Tibial nerve (tissue), 4 donors: ENCODE data around the gene LRRN2. TPM values are rescaled to one million over a fixed set of nuclear protein-coding genes. Genes with fewer than 3 reads are reported as not detected.
A peak's percentile ranks its signal among the peaks of the same experiment; 100 is the strongest.

Source experiments
- DNase-seq, 2 donors: peaks; one replicate each; pipeline ENCODE4 v3.0.0-alpha.2; 2019; ENCODE audit warnings: low spot score in 2 of 2
- H3K27ac ChIP-seq, 4 donors: fragments of 200-600 bp; sonication (generic) in 3 of 4; one replicate each; pipeline ENCODE4 v1.5.1; 2017 to 2019; ENCODE audit warnings: mild to moderate bottlenecking in 1 of 4
- H3K27me3 ChIP-seq, 2 donors: fragments of 200-600 bp; sonication (generic) in 1 of 2; one replicate each; pipeline versions ENCODE4 v1.5.1 to v1.6.0; 2017 to 2019
- H3K36me3 ChIP-seq, 3 donors: fragments of 200-600 bp; sonication (generic); one replicate each; pipeline ENCODE4 v1.5.1; 2018 to 2019
- H3K4me1 ChIP-seq, 4 donors: fragments of 200-600 bp; sonication (generic) in 3 of 4; one replicate each; pipeline ENCODE4 v1.5.1; 2017 to 2019
- H3K4me3 ChIP-seq, 4 donors: fragments of 200-600 bp; sonication (generic) in 3 of 4; one replicate each; pipeline ENCODE4 v1.5.1; 2017 to 2019; ENCODE audit warnings: mild to moderate bottlenecking in 1 of 4, moderate library complexity in 1 of 4
- H3K9me3 ChIP-seq, 4 donors: fragments of 200-600 bp; sonication (generic) in 3 of 4; one replicate each; pipeline ENCODE4 v1.5.1; 2017 to 2019
- CTCF ChIP-seq, 5 experiments: fragments of 200-600 bp in 3 of 5; fragments of 450-650 bp in 2 of 5; sonication (generic) in 3 of 5; IDR thresholded peaks; one replicate each; pipeline ENCODE4 v1.5.1; 2016 to 2019; ENCODE audit warnings: antibody characterized with exemption in 5 of 5, mild to moderate bottlenecking in 3 of 5, moderate library complexity in 2 of 5
- EP300 ChIP-seq, 2 donors: sonication (generic); formaldehyde crosslinking; IDR thresholded peaks; one replicate each; pipeline ENCODE4 v1.6.1; 2017; ENCODE audit warnings: antibody characterized with exemption in 2 of 2, mild to moderate bottlenecking in 1 of 2
- POLR2A ChIP-seq, 2 donors: fragments of 450-650 bp; IDR thresholded peaks; one replicate each; pipeline ENCODE4 v1.6.1; 2017; ENCODE audit warnings: antibody characterized with exemption in 2 of 2, mild to moderate bottlenecking in 2 of 2, moderate library complexity in 2 of 2
- WGBS, 2 donors: methylation state at CpG; one replicate each; pipeline ENCODE4 v1.1.5; 2018; 5-methylcytosine and 5-hydroxymethylcytosine counted together
- total RNA-seq, 4 donors: library from RNA; depleted of rRNA; stranded (reverse); fragments of >200 nt; gene quantifications; one replicate each; pipeline ENCODE4 v1.1.0, GENCODE V29; 2016

LRRN2 gene
- 10 to 100 TPM in 3 of 4 donors, 1 to 10 TPM in 1; 3.6 to 22.9 (median 14.5) TPM for total RNA-seq

- TF ChIP-seq CTCF (IDR thresholded peaks at IDR 0.05) = no peak
- TF ChIP-seq EP300 (IDR thresholded peaks at IDR 0.05) = no peak
- TF ChIP-seq POLR2A (IDR thresholded peaks at IDR 0.05) = no peak
- Histone ChIP-seq H3K36me3 (no peaks in the 10 kb centered on the region), H3K4me3 (peak within 1 kb of the TSS; percentile 31 to 57 (median 40)), H3K4me1 (peaks cover 0 to 29% (median 2%) of the 10 kb centered on the region in 4 donors), H3K9me3 (no peaks in the 10 kb centered on the region), H3K27me3 (peaks cover 0 to 40% of the 10 kb centered on the region in 2 donors), H3K27ac (peak within 1 kb of the TSS in 2 of 4 donors; percentile 5 to 24)
- WGBS, 2 donors = 3 to 5% methylated on average over 4 to 45 of the region's 84 CpGs
- DNase-seq = no peak
These were observed at the start of gene LRRN2 for GRCh38 chr1:204685236-204686006. LRRN2 (minus strand) TSS chr1:204685738; CDS start chr1:204619992, 65,746 bp downstream.

GRCh38 chr1:204735042-204735441 is 49.5 kb upstream of the LRRN2 start:
- H3K4me1 ChIP-seq = no peaks in the 10 kb centered on the region

GRCh38 chr1:204733869-204734596 is 48.5 kb upstream of the LRRN2 start:
- TF ChIP-seq EP300 (IDR thresholded peaks at IDR 0.05) = no peak
- TF ChIP-seq POLR2A (IDR thresholded peaks at IDR 0.05) = no peak
- no peak for TF ChIP-seq CTCF (IDR thresholded peaks at IDR 0.05)
- 76 to 83% methylated on average over 12 of the region's 12 CpGs for WGBS, 2 donors

More at GRCh38 chr1:204735042-204735441, 49.5 kb upstream of the LRRN2 start:
- Histone ChIP-seq H3K27ac (no peak overlapping the region), H3K4me3 (no peak overlapping the region), H3K9me3 (peaks cover 0 to 23% (median 9%) of the 10 kb centered on the region in 4 donors), H3K36me3 (no peaks in the 10 kb centered on the region), H3K27me3 (peaks cover 0 to 32% of the 10 kb centered on the region in 2 donors)
- TF ChIP-seq POLR2A (IDR thresholded peaks at IDR 0.05) = no peak
- no peak for TF ChIP-seq CTCF (IDR thresholded peaks at IDR 0.05)
- TF ChIP-seq EP300 (IDR thresholded peaks at IDR 0.05) = no peak
- no peak for DNase-seq

GRCh38 chr1:204733289-204733688 is 47.8 kb upstream of the LRRN2 start:
- Histone ChIP-seq H3K36me3 (no peaks in the 10 kb centered on the region), H3K4me3 (no peak overlapping the region), H3K27ac (no peak overlapping the region), H3K9me3 (peaks cover 0 to 8% (median 2%) of the 10 kb centered on the region in 4 donors), H3K4me1 (no peaks in the 10 kb centered on the region), H3K27me3 (peaks cover 0 to 36% of the 10 kb centered on the region in 2 donors)
- WGBS, 2 donors = 55 to 57% methylated on average over 4 of the region's 4 CpGs
- DNase-seq = no peak
- TF ChIP-seq EP300 (IDR thresholded peaks at IDR 0.05) (no peak), CTCF (IDR thresholded peaks at IDR 0.05) (no peak), POLR2A (IDR thresholded peaks at IDR 0.05) (no peak)

More at GRCh38 chr1:204733869-204734596, 48.5 kb upstream of the LRRN2 start:
- no peaks in the 10 kb centered on the region for H3K4me1 ChIP-seq
- H3K36me3 ChIP-seq = no peaks in the 10 kb centered on the region
- peaks cover 0 to 36% of the 10 kb centered on the region in 2 donors for H3K27me3 ChIP-seq
- no peak overlapping the region for H3K27ac ChIP-seq
- peaks cover 0 to 14% (median 5%) of the 10 kb centered on the region in 4 donors for H3K9me3 ChIP-seq
- H3K4me3 ChIP-seq = no peak overlapping the region
- DNase-seq = no peak
